Right cardiac atrium (tissue), 5 donors: Measurements from ENCODE around the gene SYT2. TPM values are rescaled to one million over a fixed set of nuclear protein-coding genes. Genes with fewer than 3 reads are reported as not detected.
"Not testable (repeated sequence)": the region's sequence is repeated elsewhere in the genome, so short reads cannot be mapped to it uniquely, and the experiment has no call there.

Source experiments
- ATAC-seq, 2 donors: fragments of 200-7000 bp; cut with Tn5 transposase; one replicate each; pipeline versions ENCODE4 v1.8.0 to v1.9.1; 2020; ENCODE audit warnings: moderate library complexity in 2 of 2, mild to moderate bottlenecking in 1 of 2
- DNase-seq, 3 donors: peaks; one replicate each; pipeline ENCODE4 v3.0.0-alpha.2; 2020
- H3K27ac ChIP-seq: one replicate; pipeline ENCODE4 v1.5.1; 2013; ENCODE audit warnings: mild to moderate bottlenecking, low read length, control low read depth, moderate library complexity
- H3K27me3 ChIP-seq: one replicate; pipeline ENCODE4 v1.6.1; 2013; ENCODE audit not compliant: control insufficient read depth, insufficient read depth
- H3K4me1 ChIP-seq: one replicate; pipeline ENCODE4 v1.6.1; 2013; ENCODE audit warnings: low read length; ENCODE audit not compliant: control insufficient read depth, insufficient read depth
- H3K4me3 ChIP-seq: one replicate; pipeline ENCODE4 v1.5.1; 2013; ENCODE audit warnings: low read length, control low read depth
- H3K9me3 ChIP-seq: one replicate; pipeline ENCODE4 v1.6.1; 2013; ENCODE audit warnings: low read length; ENCODE audit not compliant: control insufficient read depth
- WGBS: extraction: QIAGEN DNeasy Blood & Tissue Kit; methylation state at CpG from one replicate; pipeline ENCODE4 v1.1.7; 2013; 5-methylcytosine and 5-hydroxymethylcytosine counted together
- intact Hi-C, 4 donors: fragments of 100-400 bp; cut with DNase I; formaldehyde crosslinking; loops; one replicate each; pipeline versions ENCODE4 v1.11.0 to v1.14.0; 2022 to 2023
- polyA plus RNA-seq: library from polyadenylated mRNA; stranded (reverse); fragments of 200-250 nt; gene quantifications from one replicate; pipeline ENCODE4 v1.2.3, GENCODE V29; 2013
- total RNA-seq, 4 donors: library from RNA; stranded (reverse); fragmentation: NEBNext Ultra II Directional; extraction: Animal tissue kit (Norgen Biotek cat#: 25700); gene quantifications; one replicate each; pipeline ENCODE4 v1.2.1, GENCODE V29; 2021
- donor health status: healthy with polysubstance abuse.
- donor health status: DM: no; HTN: yes; CAD: no.
- donor health status: DM: no; HTN: no; CAD: no.
- donor health status: DM: no; HTN: yes; CAD: no; lungs with severe emphysema.
- donor health status: DM: yes; HTN: yes; CAD: no.

Gene SYT2
- total and polyA plus RNA-seq, 5 donors, result 0.02 TPM; not detected in 4

GRCh38 chr1:202725526-202725925, 15.3 kb upstream of the SYT2 start:
- ATAC-seq, result no peak
- Histone ChIP-seq H3K9me3 (no peaks in the 10 kb centered on the region), H3K4me3 (no peak overlapping the region), H3K27ac (no peak overlapping the region), H3K4me1 (no peaks in the 10 kb centered on the region), H3K27me3 (no peaks in the 10 kb centered on the region)
- intact Hi-C loops, result no loop called here
- no peak for DNase-seq
- 93% methylated on average over 3 of the region's 3 CpGs for WGBS

GRCh38 chr1:202723708-202724107, 13.5 kb upstream of the SYT2 start:
- intact Hi-C loops, result loop anchor here in 1 of 4 donors (5.0 kb wide), 1 partner anchor 531 kb away; the partner anchor contains the start of gene LGR6
- no peaks in the 10 kb centered on the region for H3K4me1 ChIP-seq
- H3K27me3 ChIP-seq, result no peaks in the 10 kb centered on the region
- DNase-seq, result no peak
- no peak overlapping the region for H3K27ac ChIP-seq
- ATAC-seq, result no peak
- H3K9me3 ChIP-seq, result no peaks in the 10 kb centered on the region
- no peak overlapping the region for H3K4me3 ChIP-seq
- 92% methylated on average over 7 of the region's 7 CpGs for WGBS

GRCh38 chr1:202723046-202723445, 12.8 kb upstream of the SYT2 start:
- not testable (repeated sequence) for H3K9me3 ChIP-seq, H3K4me1 ChIP-seq, H3K4me3 ChIP-seq, DNase-seq, H3K27ac ChIP-seq, H3K27me3 ChIP-seq, ATAC-seq
- 82% methylated on average over 6 of the region's 6 CpGs for WGBS
- intact Hi-C loops, result loop anchor here in 1 of 4 donors (5.0 kb wide), 1 partner anchor 531 kb away; the partner anchor contains the start of gene LGR6

GRCh38 chr1:202716654-202717053, 6.4 kb upstream of the SYT2 start:
- no peak for DNase-seq
- WGBS, result 70% methylated on average over 2 of the region's 2 CpGs
- intact Hi-C loops, result loop anchor here in 3 of 4 donors (5.0 to 10.0 kb wide), 5 partner anchors 372 to 532 kb away; partner anchors contain the start of genes PPP1R12B (in 2 of the 3) and UBE2T (in 2 of the 3)
- Histone ChIP-seq H3K4me3 (no peak overlapping the region), H3K27ac (no peak overlapping the region), H3K9me3 (no peaks in the 10 kb centered on the region), H3K4me1 (no peaks in the 10 kb centered on the region), H3K27me3 (no peaks in the 10 kb centered on the region)
- ATAC-seq, result no peak

GRCh38 chr1:202714202-202714601, 3.9 kb upstream of the SYT2 start:
- DNase-seq, ATAC-seq, H3K4me3 ChIP-seq, H3K4me1 ChIP-seq, H3K9me3 ChIP-seq, H3K27me3 ChIP-seq, H3K27ac ChIP-seq: not testable (repeated sequence)
- whole genome bisulfite sequencing, result 98% methylated on average over 1 of the region's 1 CpG
- intact Hi-C loops, result loop anchor here in 3 of 4 donors (10.0 kb wide), 4 partner anchors 369 to 529 kb away; partner anchors contain the start of genes PPP1R12B (in 2 of the 3) and UBE2T (in 2 of the 3)

- intact Hi-C loops, result loop anchor here in 3 of 4 donors (10.0 kb wide), 4 partner anchors 368 to 528 kb away; partner anchors contain the start of genes PPP1R12B (in 2 of the 3) and UBE2T (in 2 of the 3)
- Histone ChIP-seq H3K4me1 (no peaks in the 10 kb centered on the region), H3K27ac (no peak overlapping the region), H3K4me3 (no peak overlapping the region), H3K9me3 (no peaks in the 10 kb centered on the region), H3K27me3 (no peaks in the 10 kb centered on the region)
- DNase-seq, result no peak
- WGBS, result 60% methylated on average over 4 of the region's 4 CpGs
- ATAC-seq, result no peak
These were observed 2.9 kb upstream of the SYT2 start for GRCh38 chr1:202713110-202713509.

GRCh38 chr1:202711949-202712635, 1.8 kb upstream of the SYT2 start:
- H3K27ac ChIP-seq, result no peak overlapping the region
- no peaks in the 10 kb centered on the region for H3K9me3 ChIP-seq
- intact Hi-C loops, result loop anchor here in 3 of 4 donors (10.0 kb wide), 4 partner anchors 367 to 527 kb away; partner anchors contain the start of genes PPP1R12B (in 2 of the 3) and UBE2T (in 2 of the 3)
- ATAC-seq (no peak), DNase-seq (no peak)
- H3K27me3 ChIP-seq, result no peaks in the 10 kb centered on the region
- 75% methylated on average over 9 of the region's 9 CpGs for WGBS
- no peak overlapping the region for H3K4me3 ChIP-seq
- H3K4me1 ChIP-seq, result no peaks in the 10 kb centered on the region

GRCh38 chr1:202709276-202710041, 795 bp downstream of the SYT2 start:
- Histone ChIP-seq H3K9me3 (no peaks in the 10 kb centered on the region), H3K4me3 (peak overlapping the region; percentile 17), H3K27me3 (no peaks in the 10 kb centered on the region), H3K4me1 (no peaks in the 10 kb centered on the region), H3K27ac (no peak overlapping the region)
- 4% methylated on average over 34 of the region's 34 CpGs for WGBS
- intact Hi-C loops, result loop anchor here in 3 of 4 donors (10.0 kb wide), 4 partner anchors 365 to 525 kb away; partner anchors contain the start of genes PPP1R12B (in 2 of the 3) and UBE2T (in 2 of the 3)
- ATAC-seq, result peak; percentile 9 to 17
- DNase-seq, result no peak

GRCh38 chr1:202708456-202709275, 1.6 kb downstream of the SYT2 start:
- 70% methylated on average over 12 of the region's 12 CpGs for WGBS
- ATAC-seq, result no peak

GRCh38 chr1:202706851-202707250, 3.4 kb downstream of the SYT2 start:
- intact Hi-C loops, result no loop called here
- Histone ChIP-seq H3K27ac (no peak overlapping the region), H3K27me3 (no peaks in the 10 kb centered on the region), H3K9me3 (no peaks in the 10 kb centered on the region), H3K4me1 (no peaks in the 10 kb centered on the region), H3K4me3 (no peak overlapping the region)
- no peak for DNase-seq
- WGBS, result 73% methylated on average over 5 of the region's 5 CpGs
- ATAC-seq, result no peak

More at GRCh38 chr1:202708456-202709275, 1.6 kb downstream of the SYT2 start:
- intact Hi-C loops, result no loop called here
- Histone ChIP-seq H3K4me1 (no peaks in the 10 kb centered on the region), H3K27ac (no peak overlapping the region), H3K9me3 (no peaks in the 10 kb centered on the region), H3K4me3 (no peak overlapping the region), H3K27me3 (no peaks in the 10 kb centered on the region)
- DNase-seq, result no peak
